Measurements from ENCODE around the gene SCD5.

The SCD5 gene

GRCh38 chr4:82691431-82691830 is 107.2 kb downstream of the SCD5 start:
- DNase-seq (ENCODE audit: low spot score), result no peak

- DNase-seq (ENCODE audit: low spot score), result no peak
Observed at GRCh38 chr4:82688091-82688795, 110.4 kb downstream of the SCD5 start.

GRCh38 chr4:82687531-82687930 is 111.1 kb downstream of the SCD5 start:
- no peak for DNase-seq (ENCODE audit: low spot score)

- DNase-seq (ENCODE audit: low spot score), result no peak
Observed at GRCh38 chr4:82681754-82682153, 116.8 kb downstream of the SCD5 start.

- DNase-seq (ENCODE audit: low spot score), result no peak
Observed at GRCh38 chr4:82680834-82681233, 117.8 kb downstream of the SCD5 start.

- DNase-seq (ENCODE audit: low spot score), result no peak
Observed at GRCh38 chr4:82679531-82679930, 119.1 kb downstream of the SCD5 start.

GRCh38 chr4:82678051-82678450 is 120.5 kb downstream of the SCD5 start:
- DNase-seq (ENCODE audit: low spot score), result no peak

GRCh38 chr4:82677327-82677726 is 121.3 kb downstream of the SCD5 start:
- DNase-seq (ENCODE audit: low spot score), result no peak

GRCh38 chr4:82667761-82668480 is 130.7 kb downstream of the SCD5 start:
- no peak for DNase-seq (ENCODE audit: low spot score)

- DNase-seq (ENCODE audit: low spot score), result no peak
Observed at GRCh38 chr4:82666970-82667665, 131.5 kb downstream of the SCD5 start.

- DNase-seq (ENCODE audit: low spot score), result no peak
Observed at GRCh38 chr4:82661181-82661992, 137.2 kb downstream of the SCD5 start.

GRCh38 chr4:82652062-82652461 is 146.5 kb downstream of the SCD5 start:
- DNase-seq (ENCODE audit: low spot score), result peak; percentile 31

- DNase-seq (ENCODE audit: low spot score), result no peak
Observed at GRCh38 chr4:82650868-82651267, 147.7 kb downstream of the SCD5 start.

GRCh38 chr4:82648356-82648755 is 150.2 kb downstream of the SCD5 start:
- DNase-seq (ENCODE audit: low spot score), result no peak

GRCh38 chr4:82645936-82646565 is 152.5 kb downstream of the SCD5 start:
- DNase-seq (ENCODE audit: low spot score), result no peak

- DNase-seq (ENCODE audit: low spot score), result no peak
Observed at GRCh38 chr4:82644734-82645126, 153.9 kb downstream of the SCD5 start.

GRCh38 chr4:82643994-82644733 is 154.4 kb downstream of the SCD5 start:
- DNase-seq (ENCODE audit: low spot score), result peak; percentile 49

- DNase-seq (ENCODE audit: low spot score), result no peak
Observed at GRCh38 chr4:82642331-82642730, 156.3 kb downstream of the SCD5 start.

- DNase-seq (ENCODE audit: low spot score), result no peak
Observed at GRCh38 chr4:82640540-82640939, 158.1 kb downstream of the SCD5 start.

GRCh38 chr4:82639971-82640370 is 158.6 kb downstream of the SCD5 start:
- DNase-seq (ENCODE audit: low spot score), result no peak

- DNase-seq (ENCODE audit: low spot score), result no peak
Observed at GRCh38 chr4:82638479-82638878, 160.1 kb downstream of the SCD5 start.

Data from AG08395 (cell line).